ENCODE results near the gene CD276.

Gene CD276

GRCh38 chr15:73683257-73683776 is 866 bp upstream of the CD276 start:
- H3K4me3 ChIP-seq (replicated peaks; ENCODE audit: low read depth, low read length) = peak overlapping the region; percentile 86
- TF ChIP-seq, protein P1, sequence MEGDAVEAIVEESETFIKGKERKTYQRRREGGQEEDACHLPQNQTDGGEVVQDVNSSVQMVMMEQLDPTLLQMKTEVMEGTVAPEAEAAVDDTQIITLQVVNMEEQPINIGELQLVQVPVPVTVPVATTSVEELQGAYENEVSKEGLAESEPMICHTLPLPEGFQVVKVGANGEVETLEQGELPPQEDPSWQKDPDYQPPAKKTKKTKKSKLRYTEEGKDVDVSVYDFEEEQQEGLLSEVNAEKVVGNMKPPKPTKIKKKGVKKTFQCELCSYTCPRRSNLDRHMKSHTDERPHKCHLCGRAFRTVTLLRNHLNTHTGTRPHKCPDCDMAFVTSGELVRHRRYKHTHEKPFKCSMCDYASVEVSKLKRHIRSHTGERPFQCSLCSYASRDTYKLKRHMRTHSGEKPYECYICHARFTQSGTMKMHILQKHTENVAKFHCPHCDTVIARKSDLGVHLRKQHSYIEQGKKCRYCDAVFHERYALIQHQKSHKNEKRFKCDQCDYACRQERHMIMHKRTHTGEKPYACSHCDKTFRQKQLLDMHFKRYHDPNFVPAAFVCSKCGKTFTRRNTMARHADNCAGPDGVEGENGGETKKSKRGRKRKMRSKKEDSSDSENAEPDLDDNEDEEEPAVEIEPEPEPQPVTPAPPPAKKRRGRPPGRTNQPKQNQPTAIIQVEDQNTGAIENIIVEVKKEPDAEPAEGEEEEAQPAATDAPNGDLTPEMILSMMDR (IDR thresholded peaks at IDR 0.05; ENCODE audit: low read depth, low read length, missing control alignments) = peak; percentile 27
- no peak for DNase-seq (ENCODE audit: extremely low read depth, low read depth)

GRCh38 chr15:73684581-73685455 is 635 bp downstream of the CD276 start:
- TF ChIP-seq, protein P1 (IDR thresholded peaks at IDR 0.05; ENCODE audit: low read depth, low read length, missing control alignments) = no peak
- DNase-seq (ENCODE audit: extremely low read depth, low read depth) = no peak
- peak overlapping the region; percentile 86 for H3K4me3 ChIP-seq (replicated peaks; ENCODE audit: low read depth, low read length)

- H3K4me3 ChIP-seq (replicated peaks; ENCODE audit: low read depth, low read length) = peak overlapping the region; percentile 86
- DNase-seq (ENCODE audit: extremely low read depth, low read depth) = no peak
- TF ChIP-seq, protein P1 (IDR thresholded peaks at IDR 0.05; ENCODE audit: low read depth, low read length, missing control alignments) = no peak
Measured at GRCh38 chr15:73685981-73686380, 1.8 kb downstream of the CD276 start.

DNA sequence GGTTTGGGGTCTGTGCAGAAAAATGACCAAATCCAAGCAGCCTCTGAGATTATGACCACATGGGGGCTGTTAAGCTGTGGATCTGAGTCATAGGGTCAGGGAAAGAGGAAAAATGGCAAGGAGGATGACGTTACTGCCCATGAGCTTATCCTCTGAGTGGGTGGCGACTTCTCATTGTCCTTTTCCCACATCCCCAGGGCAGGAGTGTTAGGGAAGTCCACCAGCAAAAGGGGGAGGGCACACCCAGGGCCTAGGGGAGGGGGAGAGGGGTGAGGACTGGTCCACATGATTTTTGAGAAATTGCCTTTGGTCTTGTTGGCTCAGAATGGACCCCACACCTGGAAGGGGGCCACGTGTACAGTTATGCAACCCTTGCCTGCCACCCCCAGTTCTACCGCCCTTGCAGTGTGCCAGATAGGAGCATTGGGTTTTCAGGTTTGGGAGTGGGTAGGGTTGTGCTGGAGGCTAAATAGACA is 2.6 kb downstream of the CD276 start:
- TF ChIP-seq, protein P1 (IDR thresholded peaks at IDR 0.05; ENCODE audit: low read depth, low read length, missing control alignments) = no peak
- DNase-seq (ENCODE audit: extremely low read depth, low read depth) = no peak

GRCh38 chr15:73687351-73687750 is 3.2 kb downstream of the CD276 start:
- no peak for DNase-seq (ENCODE audit: extremely low read depth, low read depth)
- TF ChIP-seq, protein P1 (IDR thresholded peaks at IDR 0.05; ENCODE audit: low read depth, low read length, missing control alignments) = no peak
- H3K4me3 ChIP-seq (replicated peaks; ENCODE audit: low read depth, low read length) = no peak overlapping the region

More for the DNA sequence above, 2.6 kb downstream of the CD276 start:
- 0 out of 2 replicates have a peak overlapping the region, but pooled peaks have one; percentile 86 for H3K4me3 ChIP-seq (replicated peaks; ENCODE audit: low read depth, low read length)

- TF ChIP-seq, protein P1 (IDR thresholded peaks at IDR 0.05; ENCODE audit: low read depth, low read length, missing control alignments) = no peak
- no peak overlapping the region for H3K4me3 ChIP-seq (replicated peaks; ENCODE audit: low read depth, low read length)
- DNase-seq (ENCODE audit: extremely low read depth, low read depth) = no peak
Measured at GRCh38 chr15:73688455-73688854, 4.3 kb downstream of the CD276 start.

Measured in HFF-Myc (cell line).